ENCODE data around the gene ANKRD61. TPM values are rescaled to one million over a fixed set of nuclear protein-coding genes. Genes with fewer than 3 reads are reported as not detected.
"Not testable (repeated sequence)": the region's sequence is repeated elsewhere in the genome, so short reads cannot be mapped to it uniquely, and the experiment has no call there.

Gene ANKRD61
- polyA plus RNA-seq, 1 of the 3 experiments (the other 2 are of a cell fraction), result 0.53 TPM

DNA sequence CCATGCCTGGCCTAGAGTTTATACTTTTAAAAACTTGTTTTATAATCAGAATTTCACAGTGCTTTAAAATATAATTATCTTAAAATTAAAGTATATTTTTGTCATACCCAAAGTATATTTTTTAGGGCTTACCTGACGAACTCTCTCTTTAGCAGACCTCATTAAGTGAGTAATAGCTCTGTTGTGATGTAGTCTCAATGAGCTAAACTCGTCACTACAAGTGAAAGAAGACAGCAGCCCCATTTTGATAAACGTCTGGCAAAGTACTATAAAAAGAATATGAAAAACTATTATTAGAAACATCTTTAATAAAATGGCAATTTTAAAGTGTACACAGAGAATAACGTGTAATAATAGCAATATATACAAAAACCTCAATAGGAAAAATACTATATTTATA lies 18.6 kb downstream of the ANKRD61 start (continued):
- TF ChIP-seq MXI1 (IDR thresholded peaks at IDR 0.05; ENCODE audit: low read depth, low read length) (no peak), SIN3A (IDR thresholded peaks at IDR 0.05; ENCODE audit: borderline replicate concordance, low read depth, low read length) (no peak), RFX5 (IDR thresholded peaks at IDR 0.05; ENCODE audit: low read length) (no peak), TCF12 (IDR thresholded peaks at IDR 0.05) (no peak), EP300 (IDR thresholded peaks at IDR 0.05; ENCODE audit: borderline replicate concordance in 1 of 2, low read depth in 1 of 2, low read length in 1 of 2) (no peak)
- TF ChIP-seq, protein P1, sequence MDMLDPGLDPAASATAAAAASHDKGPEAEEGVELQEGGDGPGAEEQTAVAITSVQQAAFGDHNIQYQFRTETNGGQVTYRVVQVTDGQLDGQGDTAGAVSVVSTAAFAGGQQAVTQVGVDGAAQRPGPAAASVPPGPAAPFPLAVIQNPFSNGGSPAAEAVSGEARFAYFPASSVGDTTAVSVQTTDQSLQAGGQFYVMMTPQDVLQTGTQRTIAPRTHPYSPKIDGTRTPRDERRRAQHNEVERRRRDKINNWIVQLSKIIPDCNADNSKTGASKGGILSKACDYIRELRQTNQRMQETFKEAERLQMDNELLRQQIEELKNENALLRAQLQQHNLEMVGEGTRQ (IDR thresholded peaks at IDR 0.05; ENCODE audit: borderline replicate concordance, low read depth, low read length), result no peak

DNA sequence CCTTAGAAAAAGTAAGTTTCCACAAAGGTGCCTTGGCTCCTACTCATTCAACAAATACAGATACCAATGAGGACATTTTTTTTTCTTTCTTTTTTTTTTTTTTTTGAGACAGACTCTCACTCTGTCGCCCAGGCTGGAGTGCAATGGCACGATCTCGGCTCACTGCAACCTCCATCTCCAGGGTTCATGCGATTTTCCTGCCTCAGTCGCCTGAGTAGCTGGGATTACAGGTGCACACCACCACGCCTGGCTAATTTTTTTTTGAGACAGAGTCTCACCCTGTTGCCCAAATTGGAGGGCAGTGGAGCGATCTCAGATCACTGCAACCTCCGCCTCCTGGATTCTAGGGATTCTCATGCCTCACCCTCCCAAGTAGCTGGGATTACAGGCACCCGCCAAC lies 20.0 kb downstream of the ANKRD61 start:
- H3K4me3 ChIP-seq (ENCODE audit: low read depth in 2 of 2, low read length in 1 of 2); H3K9me2 ChIP-seq; H3K9ac ChIP-seq; H2AFZ ChIP-seq (ENCODE audit: low read depth); POLR2A ChIA-PET; H3K27ac ChIP-seq (ENCODE audit: low read depth in 2 of 2, low read length in 1 of 2); DNase-seq; H3K4me1 ChIP-seq (ENCODE audit: control insufficient read depth in 1 of 2, insufficient read depth in 2 of 2, low read depth in 1 of 2, low read length in 1 of 2); H3K27me3 ChIP-seq (ENCODE audit: insufficient read depth); H3K9me3 ChIP-seq; H3K4me2 ChIP-seq: not testable (repeated sequence)
- Histone ChIP-seq H3F3A (replicated peaks; ENCODE audit: insufficient read depth) (peaks cover 22% of the 10 kb centered on the region), H3K36me3 (replicated peaks in 1 of 2; ENCODE audit: control insufficient read depth in 1 of 2, insufficient read depth in 2 of 2, low read length in 1 of 2) (peaks cover 42 to 80% of the 10 kb centered on the region in 2 experiments), H4K20me1 (ENCODE audit: insufficient read depth) (peaks cover 12% of the 10 kb centered on the region), H3K79me2 (ENCODE audit: insufficient read depth) (peaks cover 53% of the 10 kb centered on the region)
- 96% methylated on average over 9 of the region's 9 CpGs for WGBS (ENCODE audit: low lambda C conversion rate)
- CTCF ChIA-PET, result interaction anchor here (0.8 kb wide), 1 partner anchor 195 kb away, joined by 3 read pairs; no protein-coding TSS in a partner anchor

DNA sequence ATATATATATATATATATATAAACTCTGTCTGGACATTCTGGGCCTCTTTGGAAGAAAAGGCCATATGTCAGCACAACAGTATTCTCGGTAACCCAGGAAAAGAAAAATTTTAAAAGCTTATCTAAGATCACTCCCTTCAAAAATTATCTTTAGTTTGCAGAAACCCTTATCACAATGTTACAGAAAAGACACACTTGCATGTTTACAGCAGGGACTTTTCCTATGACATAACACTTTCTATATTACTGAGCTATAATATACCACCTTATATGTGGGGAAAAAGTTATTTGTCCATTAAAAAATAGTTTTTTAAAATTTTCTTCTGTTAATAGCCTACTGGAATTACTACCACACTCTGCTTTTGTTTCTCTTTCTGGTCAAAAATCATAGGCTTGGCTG lies 25.4 kb downstream of the ANKRD61 start:
- POLR2A ChIA-PET, result no interaction called here
- no peak overlapping the region; a peak in 1 of 4 replicates for H3K4me3 ChIP-seq (ENCODE audit: low read depth in 2 of 2, low read length in 1 of 2)
- TF ChIP-seq FOXJ3 (CRISPR knock-in tag; IDR thresholded peaks at IDR 0.05) (no peak), FOSL2 (IDR thresholded peaks at IDR 0.05; ENCODE audit: borderline replicate concordance, low read depth) (no peak)
- TF ChIP-seq, protein P2, sequence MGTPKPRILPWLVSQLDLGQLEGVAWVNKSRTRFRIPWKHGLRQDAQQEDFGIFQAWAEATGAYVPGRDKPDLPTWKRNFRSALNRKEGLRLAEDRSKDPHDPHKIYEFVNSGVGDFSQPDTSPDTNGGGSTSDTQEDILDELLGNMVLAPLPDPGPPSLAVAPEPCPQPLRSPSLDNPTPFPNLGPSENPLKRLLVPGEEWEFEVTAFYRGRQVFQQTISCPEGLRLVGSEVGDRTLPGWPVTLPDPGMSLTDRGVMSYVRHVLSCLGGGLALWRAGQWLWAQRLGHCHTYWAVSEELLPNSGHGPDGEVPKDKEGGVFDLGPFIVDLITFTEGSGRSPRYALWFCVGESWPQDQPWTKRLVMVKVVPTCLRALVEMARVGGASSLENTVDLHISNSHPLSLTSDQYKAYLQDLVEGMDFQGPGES (IDR thresholded peaks at IDR 0.05; ENCODE audit: low read depth, low read length), result no peak

More for the DNA sequence above, 25.4 kb downstream of the ANKRD61 start:
- DNase-seq, result no peak
- H3K9me2 ChIP-seq, result no peaks in the 10 kb centered on the region
- peaks cover 28% of the 10 kb centered on the region for H3F3A ChIP-seq (replicated peaks; ENCODE audit: insufficient read depth)
- WGBS (ENCODE audit: low lambda C conversion rate), result 77% methylated on average over 1 of the region's 1 CpG
- no peaks in the 10 kb centered on the region for H3K9me3 ChIP-seq
- H3K4me2 ChIP-seq, result peak overlapping the region; percentile 92
- peaks cover 6 to 32% of the 10 kb centered on the region in 2 experiments for H3K36me3 ChIP-seq (replicated peaks in 1 of 2; ENCODE audit: control insufficient read depth in 1 of 2, insufficient read depth in 2 of 2, low read length in 1 of 2)
- CTCF ChIA-PET, result interaction anchor here (0.7 to 1.9 kb wide), 5 partner anchors 9 to 200 kb away, joined by 3 to 5 read pairs (median 4); no protein-coding TSS in a partner anchor
- peaks cover 78% of the 10 kb centered on the region for H3K79me2 ChIP-seq (ENCODE audit: insufficient read depth)
- H2AFZ ChIP-seq (ENCODE audit: low read depth), result no peak overlapping the region
- peaks cover 20% of the 10 kb centered on the region for H4K20me1 ChIP-seq (ENCODE audit: insufficient read depth)
- H3K9ac ChIP-seq, result no peak overlapping the region
- peaks cover 5 to 10% of the 10 kb centered on the region in 2 experiments; a peak in 2 of 4 replicates for H3K4me1 ChIP-seq (ENCODE audit: control insufficient read depth in 1 of 2, insufficient read depth in 2 of 2, low read depth in 1 of 2, low read length in 1 of 2)
- no peaks in the 10 kb centered on the region for H3K27me3 ChIP-seq (ENCODE audit: insufficient read depth)
- H3K27ac ChIP-seq (ENCODE audit: low read depth in 2 of 2, low read length in 1 of 2), result no peak overlapping the region
